RPMI7951 (cell line): ENCODE results near the gene CORO2B. TPM values are rescaled to one million over a fixed set of nuclear protein-coding genes. Genes with fewer than 3 reads are reported as not detected.

Source experiments
- DNase-seq: peaks from one replicate; pipeline ENCODE4 v3.0.0-alpha.2; 2012; ENCODE audit warnings: low read depth
- total RNA-seq: library from RNA; depleted of rRNA; stranded (reverse); fragments of >200 nt; shearing (Covaris generic); gene quantifications from 2 replicates; pipeline ENCODE4 v1.2.3, GENCODE V29; 2014

Gene CORO2B
- total RNA-seq, 1 experiment from 2014 or later, result 5.6 TPM

DNA sequence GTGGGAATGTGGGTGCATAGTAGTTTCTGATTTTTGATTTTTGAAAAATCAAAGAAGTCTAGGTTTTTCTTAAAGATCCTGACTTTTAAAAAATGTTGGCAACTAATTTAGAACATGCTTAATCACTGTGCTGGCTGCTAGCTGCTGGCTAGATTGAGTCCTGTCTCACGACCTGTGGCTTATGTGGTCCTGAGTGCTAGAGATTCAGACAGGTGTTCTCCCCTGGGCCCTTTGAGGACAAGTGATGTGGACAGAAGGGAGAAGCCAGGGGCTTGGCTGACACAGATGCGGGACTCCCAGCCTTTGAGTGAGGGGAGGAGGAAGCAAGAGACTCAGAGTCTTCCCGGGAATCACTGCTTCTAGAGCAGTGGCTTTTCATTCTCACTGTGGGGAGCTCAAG, 47.5 kb downstream of the CORO2B start:
- no peak for DNase-seq

GRCh38 chr15:68626739-68627138, 47.9 kb downstream of the CORO2B start:
- no peak for DNase-seq

- no peak for DNase-seq
These were observed 48.7 kb downstream of the CORO2B start for GRCh38 chr15:68627476-68627875.

- DNase-seq, result no peak
These were observed 49.2 kb downstream of the CORO2B start for GRCh38 chr15:68627995-68628394.

- no peak for DNase-seq
These were observed 50.9 kb downstream of the CORO2B start for GRCh38 chr15:68629519-68630210.

GRCh38 chr15:68630211-68630555, 51.4 kb downstream of the CORO2B start:
- no peak for DNase-seq

DNA sequence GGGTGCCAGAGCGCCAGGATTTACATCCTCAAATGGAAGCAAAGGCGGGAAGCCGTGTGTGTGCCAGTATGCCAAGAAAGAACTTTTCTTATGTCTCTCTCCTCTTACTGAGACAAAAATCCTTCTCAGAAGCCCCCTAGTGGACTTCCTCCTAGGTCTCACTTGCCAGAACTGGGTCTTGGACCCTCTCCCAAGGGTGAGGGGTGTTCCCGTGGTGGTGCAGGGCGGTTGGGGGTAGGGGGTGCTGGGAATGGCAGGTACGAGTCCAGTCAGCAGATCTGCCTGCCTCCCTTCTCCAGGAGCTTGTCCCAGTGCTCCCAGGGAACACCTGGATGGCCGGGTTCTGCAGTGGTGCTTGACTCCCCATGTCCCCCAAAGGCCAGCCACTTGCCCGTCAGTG, 52.0 kb downstream of the CORO2B start:
- no peak for DNase-seq

DNA sequence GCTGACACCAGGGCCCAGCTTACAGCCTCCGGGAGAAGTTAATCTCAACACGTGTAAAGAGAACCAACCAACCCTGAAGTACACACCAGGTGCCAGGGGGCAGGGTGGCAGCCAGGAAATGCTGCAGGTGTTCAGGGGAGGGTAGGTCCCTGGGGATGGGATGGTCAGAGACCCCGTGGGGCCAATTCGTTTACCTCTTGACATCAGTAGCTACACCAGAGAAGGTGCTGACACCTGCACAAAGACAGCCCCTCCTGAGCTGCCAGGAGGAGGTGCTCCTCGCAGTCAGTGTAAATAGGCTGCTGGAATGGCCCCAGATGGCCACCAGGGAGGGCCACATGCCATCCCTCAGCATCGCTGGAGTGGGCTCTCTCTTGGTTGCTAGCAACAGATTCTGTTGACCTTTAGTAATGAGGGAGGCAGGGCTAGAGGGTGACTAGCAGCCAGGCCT, 52.8 kb downstream of the CORO2B start:
- no peak for DNase-seq

DNA sequence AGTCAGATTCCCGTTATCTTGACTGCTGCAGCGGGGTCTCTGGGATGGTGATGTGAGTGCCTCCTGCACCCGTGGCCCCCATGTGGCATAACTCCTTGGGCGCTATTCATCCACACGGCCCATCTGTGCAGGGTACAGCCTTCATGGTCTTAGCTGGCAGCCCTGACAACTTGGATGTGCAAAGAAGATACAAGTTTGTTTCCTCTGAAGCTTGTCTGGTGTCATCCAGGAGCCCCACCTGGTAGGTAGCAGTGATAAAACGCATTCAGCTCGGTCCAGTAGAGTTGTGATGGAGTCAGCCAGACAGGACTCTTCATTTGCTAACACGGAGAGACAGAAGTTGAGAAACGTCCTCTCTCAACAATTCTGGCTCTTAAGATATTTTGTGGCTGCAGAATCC, 53.3 kb downstream of the CORO2B start:
- no peak for DNase-seq

- no peak for DNase-seq
These were observed 54.7 kb downstream of the CORO2B start for GRCh38 chr15:68633231-68634121.

DNA sequence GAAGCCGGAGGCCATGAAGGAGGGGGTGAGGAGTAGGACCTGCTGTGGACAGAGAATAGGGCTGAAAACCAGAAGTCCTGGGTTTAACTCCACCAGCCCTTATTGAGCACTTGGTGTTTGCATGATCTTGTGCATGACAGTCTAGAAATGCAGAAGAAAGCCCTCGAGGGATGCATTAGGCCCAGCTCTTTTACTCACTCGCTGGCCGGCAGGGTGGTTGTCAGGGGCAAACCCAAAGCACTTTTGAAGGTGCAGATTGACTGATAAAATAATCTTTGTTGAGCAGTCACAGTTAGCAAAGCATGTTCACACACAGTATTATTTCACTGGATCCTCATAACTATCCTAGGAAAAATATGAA, 55.3 kb downstream of the CORO2B start:
- no peak for DNase-seq

- no peak for DNase-seq
These were observed 55.7 kb downstream of the CORO2B start for GRCh38 chr15:68634531-68634930.

- peak; percentile 40 for DNase-seq
These were observed 56.3 kb downstream of the CORO2B start for GRCh38 chr15:68635141-68635540.

GRCh38 chr15:68636256-68636655, 57.5 kb downstream of the CORO2B start:
- DNase-seq, result no peak

- peak; percentile 61 for DNase-seq
These were observed 59.1 kb downstream of the CORO2B start for GRCh38 chr15:68637767-68638404.

DNA sequence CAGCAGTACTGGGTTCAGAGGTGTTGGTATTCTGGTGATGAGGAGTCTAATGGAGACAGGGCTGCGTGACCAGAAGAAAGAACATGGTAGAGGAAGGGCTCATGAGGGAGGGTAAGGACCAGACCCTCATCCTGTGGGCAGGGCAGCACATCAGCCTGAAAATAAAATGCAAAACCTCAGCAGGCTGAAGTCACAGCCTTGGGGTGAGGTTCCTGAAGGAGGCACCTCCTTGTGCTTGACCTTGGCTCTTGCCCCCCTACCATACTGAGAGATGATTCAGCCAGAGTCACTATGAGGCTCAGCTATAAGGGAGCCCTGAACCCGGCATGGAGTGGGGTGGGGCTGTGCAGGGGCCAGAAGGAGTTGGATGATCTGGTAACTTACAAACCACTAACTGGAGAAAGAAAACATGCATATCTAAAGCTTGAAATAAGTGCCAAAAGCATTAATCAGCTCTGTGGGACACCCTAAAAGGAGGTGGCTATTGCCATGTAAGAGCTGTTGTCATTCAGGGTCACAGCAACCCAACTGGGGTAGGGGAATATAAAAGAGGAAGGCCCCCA, 60.2 kb downstream of the CORO2B start:
- peak; percentile 77 for DNase-seq

GRCh38 chr15:68639926-68640600, 61.3 kb downstream of the CORO2B start:
- peak; percentile 64 for DNase-seq

- DNase-seq, result no peak
These were observed 62.1 kb downstream of the CORO2B start for GRCh38 chr15:68640791-68641331.

- no peak for DNase-seq
These were observed 62.6 kb downstream of the CORO2B start for GRCh38 chr15:68641376-68641775.

DNA sequence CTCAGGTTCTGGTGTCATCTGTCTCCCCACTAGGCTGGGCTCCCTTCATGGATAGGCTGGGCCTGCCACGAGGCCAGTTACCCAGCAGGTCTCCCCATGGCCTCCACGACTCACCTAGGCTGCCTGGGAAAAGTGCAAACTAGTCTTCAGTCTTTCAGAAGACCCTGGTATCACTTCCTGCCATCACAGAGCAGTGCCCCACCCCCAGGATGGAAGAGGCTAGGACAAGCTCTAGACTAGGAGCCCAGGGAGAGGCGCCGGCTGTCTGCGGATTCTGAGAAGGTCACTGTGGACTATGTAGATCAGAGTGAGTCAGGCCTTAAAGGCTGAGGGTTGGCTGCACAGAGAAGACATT, 63.7 kb downstream of the CORO2B start:
- DNase-seq, result no peak

- no peak for DNase-seq
These were observed 64.5 kb downstream of the CORO2B start for GRCh38 chr15:68643216-68643830.
